Stimulated activated CD8-positive, alpha-beta memory T cell treated with anti-CD3 and anti-CD28 coated beads, Interleukin-15, amount 100 ng/mL, for 48 hours (primary cell): ENCODE measurements around the gene ABHD17B.

Experiments
- DNase-seq, 2 donors: peaks; one replicate each; pipeline ENCODE4 v3.0.0-alpha.2; 2020; ENCODE audit warnings: low read depth in 2 of 2

ABHD17B gene

DNA sequence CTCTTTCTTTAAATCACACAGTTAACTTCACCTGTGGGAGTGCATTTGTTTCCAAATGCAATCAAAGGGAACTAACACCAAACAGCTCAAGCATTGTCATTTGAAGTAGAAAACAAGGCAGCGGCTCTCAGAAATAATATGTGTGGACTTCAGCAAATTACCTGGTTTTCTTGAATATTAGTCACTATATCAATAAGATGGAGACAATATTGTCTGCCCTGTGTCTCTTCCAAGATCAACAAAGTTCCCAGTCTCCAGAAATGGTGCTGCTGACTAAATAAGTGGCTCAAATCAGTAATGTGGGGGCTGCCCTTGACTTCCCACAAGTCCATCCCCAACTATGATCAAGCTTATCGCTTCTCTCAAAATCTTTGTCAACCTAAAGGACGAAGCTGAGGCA, 89.6 kb downstream of the ABHD17B start:
- no peak for DNase-seq

DNA sequence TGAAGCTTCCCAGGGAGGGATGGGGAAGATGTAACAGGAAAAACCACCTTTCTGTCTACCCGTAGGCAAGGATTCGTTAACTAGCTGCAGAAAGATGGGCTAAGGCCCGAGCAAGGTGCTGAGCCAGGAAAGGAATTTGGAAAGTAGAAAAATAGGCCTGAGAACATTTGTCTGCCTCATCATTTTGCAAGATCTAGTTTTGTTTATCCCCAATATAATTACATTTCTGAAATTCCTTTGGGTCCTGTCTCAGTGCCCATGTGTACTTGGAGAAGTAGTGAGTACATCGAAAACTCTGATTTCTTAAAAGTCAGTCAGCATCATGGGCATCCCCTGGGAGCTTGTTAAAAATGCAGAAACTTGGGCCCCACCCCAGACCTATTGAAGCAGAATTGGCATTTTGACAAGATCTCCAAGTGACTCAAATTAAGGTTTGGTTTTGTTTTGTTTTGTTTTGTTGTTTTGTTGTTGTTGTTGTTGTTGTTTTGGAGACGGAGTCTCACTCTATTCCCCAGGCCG, 90.5 kb downstream of the ABHD17B start:
- DNase-seq = no peak

DNA sequence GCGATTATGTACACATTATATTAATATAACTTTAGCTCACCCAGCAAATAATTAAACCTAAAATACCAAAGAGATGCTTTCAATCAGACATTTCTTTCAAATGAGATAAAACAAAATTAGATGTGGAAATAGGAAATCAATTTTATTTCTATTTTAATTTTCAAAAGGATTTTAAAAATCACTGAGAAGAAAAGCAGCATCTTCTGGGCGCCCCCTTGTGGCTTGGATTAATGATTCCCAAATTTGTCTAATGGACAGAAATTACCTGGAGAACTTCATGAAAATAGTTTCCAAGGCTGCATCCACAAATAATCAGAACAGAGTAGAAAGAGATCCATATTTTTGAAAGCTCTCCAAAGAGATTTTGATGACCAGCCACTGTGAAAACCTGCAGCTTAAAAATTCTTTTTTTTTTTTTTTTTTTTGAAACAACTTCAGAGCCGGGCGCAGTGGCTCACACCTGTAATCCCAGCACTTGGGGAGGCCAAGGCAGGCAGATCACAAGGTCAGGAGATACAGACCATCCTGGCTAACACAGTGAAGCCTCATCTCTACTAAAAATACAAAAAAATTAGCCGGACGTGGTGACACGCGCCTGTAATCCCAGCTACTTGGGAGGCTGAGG, 91.8 kb downstream of the ABHD17B start:
- no peak for DNase-seq

DNA sequence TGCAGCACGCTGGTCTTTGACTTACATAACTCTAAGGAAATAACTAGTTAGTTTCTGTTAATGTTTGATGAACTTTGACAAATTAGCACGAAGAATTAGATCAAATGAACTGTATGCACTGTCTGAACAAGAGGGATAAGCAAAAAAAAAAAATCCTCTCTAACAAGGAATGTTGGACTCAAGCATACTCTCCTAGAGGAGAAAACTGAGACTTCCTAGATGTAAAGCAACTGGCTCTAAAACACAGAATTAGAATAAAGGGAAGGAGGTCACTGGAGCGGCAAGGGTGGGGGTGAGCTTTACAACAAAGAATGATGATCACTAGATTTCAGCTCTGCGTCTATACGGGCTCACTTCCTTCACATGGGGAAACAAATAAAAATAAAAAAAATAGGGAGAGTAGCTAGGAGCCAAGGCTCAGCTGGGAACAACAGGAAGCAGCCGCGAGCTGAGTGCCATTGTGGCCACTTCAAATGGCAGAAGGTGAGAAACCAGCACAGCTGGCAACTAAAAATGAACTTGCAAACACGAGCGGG, 94.0 kb downstream of the ABHD17B start:
- no peak for DNase-seq
